HCT116 (cell line): ENCODE measurements around the gene RIMBP2. TPM values are rescaled to one million over a fixed set of nuclear protein-coding genes. Genes with fewer than 3 reads are reported as not detected.

ENCODE experiments used
- CBX3 ChIP-seq: IDR thresholded peaks from 2 replicates; pipeline ENCODE4 v1.6.1; 2012; ENCODE audit warnings: low read depth
- CTCF ChIP-seq, 3 experiments: fragments of 200-600 bp in 1 of 3; sonication (generic) in 1 of 3; IDR thresholded peaks in 2 of 3; conservative IDR thresholded peaks in 1 of 3; 2 replicates each; pipeline ENCODE4 v1.5.1; 2012 to 2017; ENCODE audit warnings: low read depth in 2 of 3, low read length in 2 of 3, antibody characterized with exemption in 1 of 3, borderline replicate concordance in 1 of 3, control low read depth in 1 of 3, mild to moderate bottlenecking in 1 of 3, mixed read lengths in 1 of 3, mixed run types in 1 of 3, moderate library complexity in 1 of 3; ENCODE audit not compliant: insufficient read depth in 1 of 3
- EZH2phosphoT487 ChIP-seq: fragments of 200-600 bp; IDR thresholded peaks from 2 replicates; pipeline ENCODE4 v1.6.1; 2018; ENCODE audit warnings: antibody characterized with exemption, borderline replicate concordance
- JUND ChIP-seq: IDR thresholded peaks from 2 replicates; pipeline ENCODE4 v1.6.1; 2012
- RAD21 ChIP-seq: IDR thresholded peaks from 2 replicates; pipeline ENCODE4 v1.6.1; 2012; ENCODE audit warnings: low read depth, mild to moderate bottlenecking
- SIN3A ChIP-seq: IDR thresholded peaks from 2 replicates; pipeline ENCODE4 v1.6.1; 2012; ENCODE audit warnings: low read depth
- YY1 ChIP-seq: IDR thresholded peaks from 2 replicates; pipeline ENCODE4 v1.6.1; 2011; ENCODE audit warnings: low read length, low read depth, moderate library complexity, mild to moderate bottlenecking; ENCODE audit not compliant: insufficient replicate concordance; ENCODE audit errors: extremely low read depth
- ZNF274 ChIP-seq: fragments of 200-500 bp; sonication (Bioruptor generic); IDR thresholded peaks from 2 replicates; pipeline ENCODE4 v1.6.1; 2014; ENCODE audit warnings: mild to moderate bottlenecking, low read depth, low read length, inconsistent platforms
- total RNA-seq: library from RNA; stranded (reverse); gene quantifications from one replicate; pipeline ENCODE4 v1.2.1, GENCODE V29; 2021; ENCODE audit not compliant: unreplicated experiment
- TF ChIP-seq, protein P1 (sequence below): IDR thresholded peaks from 2 replicates; pipeline ENCODE4 v1.6.1; 2012; ENCODE audit warnings: low read depth

Gene RIMBP2
- total RNA-seq, 1 experiment from 2014 or later: not detected

GRCh38 chr12:130504110-130504839, 211.8 kb downstream of the RIMBP2 start (continued):
- TF ChIP-seq, protein P1, sequence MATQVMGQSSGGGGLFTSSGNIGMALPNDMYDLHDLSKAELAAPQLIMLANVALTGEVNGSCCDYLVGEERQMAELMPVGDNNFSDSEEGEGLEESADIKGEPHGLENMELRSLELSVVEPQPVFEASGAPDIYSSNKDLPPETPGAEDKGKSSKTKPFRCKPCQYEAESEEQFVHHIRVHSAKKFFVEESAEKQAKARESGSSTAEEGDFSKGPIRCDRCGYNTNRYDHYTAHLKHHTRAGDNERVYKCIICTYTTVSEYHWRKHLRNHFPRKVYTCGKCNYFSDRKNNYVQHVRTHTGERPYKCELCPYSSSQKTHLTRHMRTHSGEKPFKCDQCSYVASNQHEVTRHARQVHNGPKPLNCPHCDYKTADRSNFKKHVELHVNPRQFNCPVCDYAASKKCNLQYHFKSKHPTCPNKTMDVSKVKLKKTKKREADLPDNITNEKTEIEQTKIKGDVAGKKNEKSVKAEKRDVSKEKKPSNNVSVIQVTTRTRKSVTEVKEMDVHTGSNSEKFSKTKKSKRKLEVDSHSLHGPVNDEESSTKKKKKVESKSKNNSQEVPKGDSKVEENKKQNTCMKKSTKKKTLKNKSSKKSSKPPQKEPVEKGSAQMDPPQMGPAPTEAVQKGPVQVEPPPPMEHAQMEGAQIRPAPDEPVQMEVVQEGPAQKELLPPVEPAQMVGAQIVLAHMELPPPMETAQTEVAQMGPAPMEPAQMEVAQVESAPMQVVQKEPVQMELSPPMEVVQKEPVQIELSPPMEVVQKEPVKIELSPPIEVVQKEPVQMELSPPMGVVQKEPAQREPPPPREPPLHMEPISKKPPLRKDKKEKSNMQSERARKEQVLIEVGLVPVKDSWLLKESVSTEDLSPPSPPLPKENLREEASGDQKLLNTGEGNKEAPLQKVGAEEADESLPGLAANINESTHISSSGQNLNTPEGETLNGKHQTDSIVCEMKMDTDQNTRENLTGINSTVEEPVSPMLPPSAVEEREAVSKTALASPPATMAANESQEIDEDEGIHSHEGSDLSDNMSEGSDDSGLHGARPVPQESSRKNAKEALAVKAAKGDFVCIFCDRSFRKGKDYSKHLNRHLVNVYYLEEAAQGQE: no peak
- TF ChIP-seq YY1: no peak
- TF ChIP-seq RAD21: no peak
- no peak for TF ChIP-seq ZNF274
- no peak for TF ChIP-seq EZH2phosphoT487
- no peak for TF ChIP-seq CBX3
- TF ChIP-seq CTCF (IDR thresholded peaks at IDR 0.05 in 2 of 3, conservative IDR thresholded peaks at IDR 0.05 in 1 of 3; ENCODE audit: borderline replicate concordance in 1 of 3, insufficient read depth in 1 of 3, low read depth in 2 of 3, low read length in 2 of 3): no peak
- TF ChIP-seq SIN3A: no peak
- no peak for TF ChIP-seq JUND
